GM08714 (cell line): ENCODE measurements around the gene COG3.

Experiments
- H3K4me3 ChIP-seq: fragments of 200-500 bp; sonication (Bioruptor generic); 2 replicates; pipeline ENCODE4 v1.5.1; 2014; ENCODE audit warnings: mild to moderate bottlenecking, low read length, inconsistent platforms
- ZNF274 ChIP-seq: IDR thresholded peaks from 2 replicates; pipeline ENCODE4 v1.6.1; 2012; ENCODE audit warnings: mild to moderate bottlenecking, low read depth, low read length

The COG3 gene

DNA sequence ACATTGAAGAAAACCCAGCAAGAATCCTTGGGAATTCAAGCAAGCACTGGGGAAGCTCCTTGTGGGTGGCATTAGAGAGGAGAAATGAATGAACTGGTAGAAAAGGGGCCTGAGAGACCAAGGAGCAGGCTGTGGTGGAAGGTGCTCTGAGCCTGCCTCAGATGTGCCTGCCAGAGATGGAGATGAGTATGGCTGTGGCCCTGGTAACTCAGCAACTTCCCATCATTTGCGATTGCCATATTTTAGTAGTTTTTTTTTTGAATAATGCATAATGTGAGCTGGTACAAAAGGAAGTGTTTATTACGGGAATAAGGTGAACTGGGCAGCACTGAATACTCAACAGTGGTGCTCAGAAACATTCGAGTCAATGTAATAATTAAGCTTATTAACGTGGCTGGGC, 111.7 kb downstream of the COG3 start:
- no peak for TF ChIP-seq ZNF274
- no peak overlapping the region for H3K4me3 ChIP-seq

DNA sequence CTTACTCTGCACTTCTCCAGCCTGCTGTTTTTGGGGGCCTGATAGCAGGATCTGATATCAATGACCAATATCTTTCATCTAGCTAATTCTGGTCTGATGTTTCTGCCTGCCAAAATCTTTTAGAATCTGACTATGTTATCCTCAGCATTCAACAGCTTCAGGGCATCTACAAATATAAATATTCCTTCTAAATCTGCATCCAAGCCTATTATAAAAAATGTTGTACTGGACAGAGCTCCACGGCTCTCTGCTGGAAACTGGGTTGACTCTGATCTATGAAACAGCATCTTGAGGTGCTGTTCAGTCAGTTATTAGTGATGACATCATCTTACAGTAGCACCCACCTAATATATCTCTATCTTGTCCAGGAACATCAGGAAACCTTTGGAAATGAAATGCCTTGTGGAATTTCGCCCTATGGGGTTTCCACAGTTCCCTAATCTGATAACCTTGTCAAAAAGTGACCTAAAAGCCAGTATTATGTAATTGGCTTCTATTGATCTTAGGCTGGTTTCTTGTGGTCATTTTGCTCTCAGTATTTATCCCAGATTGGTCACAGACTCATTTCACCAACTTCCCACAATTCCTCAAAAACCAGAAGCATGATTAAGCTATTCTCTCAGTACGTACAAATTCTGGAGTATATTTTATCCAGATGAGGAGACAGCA, 117.8 kb downstream of the COG3 start:
- TF ChIP-seq ZNF274, result no peak
- no peak overlapping the region for H3K4me3 ChIP-seq

DNA sequence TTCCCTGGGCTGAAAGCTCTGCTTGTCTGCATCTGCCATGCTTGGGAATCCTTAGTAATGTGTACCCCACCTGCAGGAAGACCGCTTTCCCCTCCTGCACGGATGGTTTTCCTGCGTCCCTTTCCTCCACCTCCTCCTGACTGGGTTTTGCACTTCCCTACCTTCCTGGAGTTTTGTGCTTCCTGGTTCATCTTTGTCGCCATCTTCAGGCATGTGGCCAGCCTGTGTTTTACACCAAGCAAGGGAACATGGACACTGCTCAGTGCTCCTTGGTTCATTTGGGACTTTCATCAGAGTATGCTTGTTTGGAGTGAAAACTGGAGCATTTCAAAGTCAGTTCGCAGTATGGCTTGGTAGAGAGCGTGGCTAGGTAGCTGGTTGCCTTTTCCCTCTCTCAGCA, 120.1 kb downstream of the COG3 start:
- TF ChIP-seq ZNF274, result no peak
- no peak overlapping the region for H3K4me3 ChIP-seq
